SK-N-SH (cell line): ENCODE results near the gene ARHGAP11A. TPM values are rescaled to one million over a fixed set of nuclear protein-coding genes. Genes with fewer than 3 reads are reported as not detected.

Experiments
- CTCF ChIA-PET: fragments of 300-600, 350-600 bp; formaldehyde crosslinking; extraction: SDS; loops from one replicate; lab custom pipeline; 2021; lab: Yijun Ruan, JAX
- POLR2A ChIA-PET: fragments of 350-600 bp; sonication (Branson Sonifier 250); formaldehyde crosslinking; extraction: SDS; loops from one replicate; lab custom pipeline; 2020; ENCODE audit warnings: antibody characterized with exemption, inconsistent platforms; lab: Yijun Ruan, JAX
- DNase-seq: peaks from one replicate; pipeline ENCODE4 v3.0.0; 2012
- H2AFZ ChIP-seq: fragments of 200-600 bp; sonication (generic); 2 replicates; pipeline ENCODE4 v1.8.1; 2016; ENCODE audit warnings: antibody characterized with exemption, mild to moderate bottlenecking, low read depth
- H3F3A ChIP-seq: fragments of 200-600 bp; sonication (generic); replicated peaks from 2 replicates; pipeline ENCODE3; 2016; ENCODE audit warnings: antibody characterized with exemption, mild to moderate bottlenecking; ENCODE audit not compliant: insufficient read depth
- H3K27ac ChIP-seq, 2 experiments: fragments of 200-500 bp in 1 of 2; fragments of 200-600 bp in 1 of 2; sonication (Bioruptor generic) in 1 of 2; sonication (generic), shearing (Covaris generic) in 1 of 2; 2 replicates each; pipeline versions ENCODE4 v1.5.1 to v1.6.1; 2014 to 2016; ENCODE audit warnings: low read depth in 2 of 2, inconsistent platforms in 1 of 2, low read length in 1 of 2, mild to moderate bottlenecking in 1 of 2, mixed read lengths in 1 of 2
- H3K27me3 ChIP-seq: fragments of 200-600 bp; sonication (generic), shearing (Covaris generic); 2 replicates; pipeline ENCODE4 v1.6.1; 2016; ENCODE audit warnings: mixed run types; ENCODE audit not compliant: insufficient read depth
- H3K36me3 ChIP-seq, 2 experiments: fragments of 200-500 bp in 1 of 2; fragments of 200-600 bp in 1 of 2; sonication (Bioruptor generic) in 1 of 2; sonication (generic) in 1 of 2; replicated peaks in 1 of 2; 2 replicates each; pipeline versions ENCODE3 to v1.5.1; 2014 to 2016; ENCODE audit warnings: low read length in 1 of 2, mild to moderate bottlenecking in 1 of 2; ENCODE audit not compliant: insufficient read depth in 2 of 2, control insufficient read depth in 1 of 2
- H3K4me1 ChIP-seq, 2 experiments: fragments of 200-500 bp in 1 of 2; fragments of 200-600 bp in 1 of 2; sonication (Bioruptor generic) in 1 of 2; sonication (generic), shearing (Covaris generic) in 1 of 2; 2 replicates each; pipeline versions ENCODE4 v1.5.1 to v1.6.1; 2014 to 2016; ENCODE audit warnings: low read depth in 1 of 2, low read length in 1 of 2, mixed run types in 1 of 2; ENCODE audit not compliant: insufficient read depth in 2 of 2, control insufficient read depth in 1 of 2
- H3K4me2 ChIP-seq: fragments of 200-600 bp; sonication (generic), shearing (Covaris generic); 2 replicates; pipeline ENCODE4 v1.6.1; 2017; ENCODE audit warnings: mixed run types
- H3K4me3 ChIP-seq, 2 experiments: fragments of 200-500 bp in 1 of 2; fragments of 200-600 bp in 1 of 2; sonication (Bioruptor generic) in 1 of 2; sonication (generic), shearing (Covaris generic) in 1 of 2; 2 replicates each; pipeline versions ENCODE4 v1.5.1 to v1.8.1; 2014 to 2016; ENCODE audit warnings: low read depth in 2 of 2, inconsistent platforms in 1 of 2, low read length in 1 of 2, mild to moderate bottlenecking in 1 of 2, mixed read lengths in 1 of 2, moderate library complexity in 1 of 2
- H3K79me2 ChIP-seq: fragments of 200-600 bp; sonication (generic); 2 replicates; pipeline ENCODE4 v1.8.1; 2017; ENCODE audit warnings: mild to moderate bottlenecking; ENCODE audit not compliant: insufficient read depth
- H3K9ac ChIP-seq: fragments of 200-600 bp; sonication (generic); 2 replicates; pipeline ENCODE4 v1.6.1; 2017; ENCODE audit warnings: mixed run types
- H3K9me2 ChIP-seq: fragments of 200-600 bp; sonication (generic); 2 replicates; pipeline ENCODE4 v1.6.1; 2017; ENCODE audit warnings: mixed run types
- H3K9me3 ChIP-seq: fragments of 200-600 bp; sonication (generic); 2 replicates; pipeline ENCODE4 v1.6.1; 2017; ENCODE audit warnings: mixed run types, mild to moderate bottlenecking, moderate library complexity
- H4K20me1 ChIP-seq: fragments of 200-600 bp; sonication (generic); 2 replicates; pipeline ENCODE4 v1.6.1; 2017; ENCODE audit warnings: mild to moderate bottlenecking, mixed run types; ENCODE audit not compliant: insufficient read depth
- ELF1 ChIP-seq: IDR thresholded peaks from 2 replicates; pipeline ENCODE4 v1.4.0; 2012
- EP300 ChIP-seq, 2 experiments: IDR thresholded peaks; 2 replicates each; pipeline versions ENCODE4 v1.4.0 to v1.6.1; 2012; ENCODE audit warnings: borderline replicate concordance in 1 of 2, low read depth in 1 of 2, low read length in 1 of 2
- GATA2 ChIP-seq: sonication (generic); formaldehyde crosslinking; IDR thresholded peaks from 2 replicates; pipeline ENCODE4 v1.5.0; 2020; ENCODE audit warnings: mild to moderate bottlenecking, missing genetic modification reagents
- REST ChIP-seq: IDR thresholded peaks from 2 replicates; pipeline ENCODE4 v1.6.1; 2012; ENCODE audit warnings: mild to moderate bottlenecking, low read depth, low read length, moderate library complexity
- SMC3 ChIP-seq: IDR thresholded peaks from 2 replicates; pipeline ENCODE4 v1.6.1; 2012; ENCODE audit warnings: low read depth, low read length, improper control_type of control experiment
- TCF12 ChIP-seq: IDR thresholded peaks from 2 replicates; pipeline ENCODE4 v1.4.0; 2012
- USF1 ChIP-seq: IDR thresholded peaks from 2 replicates; pipeline ENCODE4 v1.4.0; 2012; ENCODE audit warnings: low read depth, borderline replicate concordance
- WGBS: methylation state at CpG from one replicate; pipeline ENCODE4 v1.1.6; 2017; ENCODE audit warnings: low lambda C conversion rate; 5-methylcytosine and 5-hydroxymethylcytosine counted together
- polyA plus RNA-seq, 3 experiments: library from polyadenylated mRNA; depleted of rRNA; stranded (reverse); fragments of >200 nt; gene quantifications; 2 replicates each; pipeline ENCODE4 v1.2.3, GENCODE V29; 2012
- TF ChIP-seq, protein P1 (sequence below): IDR thresholded peaks from 2 replicates; pipeline ENCODE4; 2012
- TF ChIP-seq, protein P2 (sequence below): fragments of 200-600 bp; sonication (generic); IDR thresholded peaks from 2 replicates; pipeline ENCODE4 v1.6.1; 2017; ENCODE audit warnings: antibody characterized with exemption, mild to moderate bottlenecking, moderate library complexity

Gene ARHGAP11A
- polyA plus RNA-seq, 1 of the 3 experiments (the other 2 are of a cell fraction): 4.8 TPM

- no peak for TF ChIP-seq REST
- TF ChIP-seq EP300 (IDR thresholded peaks at IDR 0.05; ENCODE audit: borderline replicate concordance in 1 of 2, low read depth in 1 of 2, low read length in 1 of 2): peak in 1 of 2 experiments; percentile 18; a peak in 1 of 4 replicates
- TF ChIP-seq, protein P1, sequence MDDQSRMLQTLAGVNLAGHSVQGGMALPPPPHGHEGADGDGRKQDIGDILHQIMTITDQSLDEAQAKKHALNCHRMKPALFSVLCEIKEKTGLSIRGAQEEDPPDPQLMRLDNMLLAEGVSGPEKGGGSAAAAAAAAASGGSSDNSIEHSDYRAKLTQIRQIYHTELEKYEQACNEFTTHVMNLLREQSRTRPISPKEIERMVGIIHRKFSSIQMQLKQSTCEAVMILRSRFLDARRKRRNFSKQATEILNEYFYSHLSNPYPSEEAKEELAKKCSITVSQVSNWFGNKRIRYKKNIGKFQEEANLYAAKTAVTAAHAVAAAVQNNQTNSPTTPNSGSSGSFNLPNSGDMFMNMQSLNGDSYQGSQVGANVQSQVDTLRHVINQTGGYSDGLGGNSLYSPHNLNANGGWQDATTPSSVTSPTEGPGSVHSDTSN: peak; percentile 62
Observed at GRCh38 chr15:32659340-32660155, 44.2 kb downstream of the ARHGAP11A start (continued).

DNA sequence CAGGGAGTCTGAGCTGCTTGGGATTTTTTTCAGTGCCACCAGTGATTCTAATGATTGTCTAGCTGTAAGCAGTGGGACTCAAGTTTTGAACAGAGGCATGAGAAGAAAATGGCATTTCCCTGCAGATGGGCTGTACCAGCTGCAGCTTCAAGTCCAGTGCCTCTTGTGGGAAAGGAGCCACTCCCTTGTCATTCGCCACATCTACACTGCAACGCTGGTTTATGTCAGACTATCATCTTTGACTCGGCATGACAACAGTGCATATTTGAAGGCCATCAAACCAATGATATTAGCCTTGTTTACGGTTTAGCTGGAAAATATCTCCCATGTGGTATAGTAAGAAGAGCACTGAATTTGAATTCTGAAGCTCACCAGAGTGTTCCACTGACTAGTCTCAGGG is 48.4 kb downstream of the ARHGAP11A start:
- H3K4me1 ChIP-seq: peaks cover 4 to 12% of the 10 kb centered on the region in 2 experiments; a peak in 3 of 4 replicates
- CTCF ChIA-PET: interaction anchor here (0.7 to 16.6 kb wide), 17 partner anchors 9 to 470 kb away, joined by 3 to 295 read pairs (median 5); no protein-coding TSS in a partner anchor
- no peaks in the 10 kb centered on the region for H3K27me3 ChIP-seq
- WGBS: 89% methylated on average over 4 of the region's 4 CpGs
- no peaks in the 10 kb centered on the region for H3K36me3 ChIP-seq
- DNase-seq: no peak
- no peaks in the 10 kb centered on the region for H3K9me3 ChIP-seq
- POLR2A ChIA-PET: no interaction called here
- H2AFZ ChIP-seq: no peak overlapping the region
- TF ChIP-seq GATA2 (CRISPR knock-in tag) (no peak), SMC3 (no peak), TCF12 (0 out of 2 replicates have a peak, but pooled peaks have one; percentile 9), ELF1 (no peak)
- H3K79me2 ChIP-seq: no peaks in the 10 kb centered on the region
- H3K9me2 ChIP-seq: no peaks in the 10 kb centered on the region
- no peak overlapping the region for H3K4me3 ChIP-seq
- no peak overlapping the region for H3K9ac ChIP-seq
- no peak overlapping the region for H3K27ac ChIP-seq
- H3F3A ChIP-seq: peaks cover 22% of the 10 kb centered on the region
- H4K20me1 ChIP-seq: no peaks in the 10 kb centered on the region
- no peak overlapping the region for H3K4me2 ChIP-seq

DNA sequence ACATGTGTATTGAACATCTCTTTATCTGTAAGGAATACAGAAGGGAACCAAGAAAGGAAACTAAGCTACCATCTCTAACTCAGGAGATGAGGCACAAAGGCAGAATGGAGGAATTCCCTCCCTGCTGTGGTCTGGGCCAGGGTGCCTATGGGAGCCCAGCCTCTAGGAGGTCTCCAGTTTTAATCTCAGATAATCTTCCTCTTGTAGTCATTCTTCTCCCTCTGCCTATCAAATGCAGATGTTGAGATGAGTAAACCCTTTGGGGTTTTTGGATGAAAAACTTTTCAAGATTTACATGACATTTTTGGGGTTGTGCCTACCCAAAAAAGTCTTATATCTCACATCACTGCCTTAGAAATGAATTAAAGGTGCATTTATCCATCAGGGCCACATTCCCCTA is 49.5 kb downstream of the ARHGAP11A start:
- no peak overlapping the region for H3K4me2 ChIP-seq
- no peaks in the 10 kb centered on the region for H3K9me3 ChIP-seq
- H3K27ac ChIP-seq: no peak overlapping the region
- no peaks in the 10 kb centered on the region for H3K79me2 ChIP-seq
- H3K4me3 ChIP-seq: no peak overlapping the region
- H3F3A ChIP-seq: peaks cover 12% of the 10 kb centered on the region
- H3K9me2 ChIP-seq: no peaks in the 10 kb centered on the region
- no peak overlapping the region for H2AFZ ChIP-seq
- H3K27me3 ChIP-seq: no peaks in the 10 kb centered on the region
- no peaks in the 10 kb centered on the region for H3K36me3 ChIP-seq
- H3K9ac ChIP-seq: no peak overlapping the region
- TF ChIP-seq USF1: no peak
- no peak for TF ChIP-seq TCF12
- no peak for TF ChIP-seq EP300 (IDR thresholded peaks at IDR 0.05; ENCODE audit: borderline replicate concordance in 1 of 2, low read depth in 1 of 2, low read length in 1 of 2)
- TF ChIP-seq, protein P2, sequence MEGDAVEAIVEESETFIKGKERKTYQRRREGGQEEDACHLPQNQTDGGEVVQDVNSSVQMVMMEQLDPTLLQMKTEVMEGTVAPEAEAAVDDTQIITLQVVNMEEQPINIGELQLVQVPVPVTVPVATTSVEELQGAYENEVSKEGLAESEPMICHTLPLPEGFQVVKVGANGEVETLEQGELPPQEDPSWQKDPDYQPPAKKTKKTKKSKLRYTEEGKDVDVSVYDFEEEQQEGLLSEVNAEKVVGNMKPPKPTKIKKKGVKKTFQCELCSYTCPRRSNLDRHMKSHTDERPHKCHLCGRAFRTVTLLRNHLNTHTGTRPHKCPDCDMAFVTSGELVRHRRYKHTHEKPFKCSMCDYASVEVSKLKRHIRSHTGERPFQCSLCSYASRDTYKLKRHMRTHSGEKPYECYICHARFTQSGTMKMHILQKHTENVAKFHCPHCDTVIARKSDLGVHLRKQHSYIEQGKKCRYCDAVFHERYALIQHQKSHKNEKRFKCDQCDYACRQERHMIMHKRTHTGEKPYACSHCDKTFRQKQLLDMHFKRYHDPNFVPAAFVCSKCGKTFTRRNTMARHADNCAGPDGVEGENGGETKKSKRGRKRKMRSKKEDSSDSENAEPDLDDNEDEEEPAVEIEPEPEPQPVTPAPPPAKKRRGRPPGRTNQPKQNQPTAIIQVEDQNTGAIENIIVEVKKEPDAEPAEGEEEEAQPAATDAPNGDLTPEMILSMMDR: no peak
- POLR2A ChIA-PET: no interaction called here
- no peaks in the 10 kb centered on the region for H4K20me1 ChIP-seq
- peaks cover 4 to 14% of the 10 kb centered on the region in 2 experiments; a peak in 3 of 4 replicates for H3K4me1 ChIP-seq
- DNase-seq: no peak
- CTCF ChIA-PET: interaction anchor here (0.6 to 16.6 kb wide), 7 partner anchors 13 to 467 kb away, joined by 3 to 295 read pairs (median 4); no protein-coding TSS in a partner anchor
